GM12878 (cell line): Measurements from ENCODE around the gene RRP1B. TPM values are rescaled to one million over a fixed set of nuclear protein-coding genes. Genes with fewer than 3 reads are reported as not detected.

Experiments used
- BACH1 ChIP-seq: fragments of 450-650 bp; IDR thresholded peaks from 2 replicates; pipeline ENCODE4 v1.6.1; 2017; ENCODE audit warnings: mild to moderate bottlenecking, borderline replicate concordance
- CREM ChIP-seq: IDR thresholded peaks from 2 replicates; pipeline ENCODE4 v1.6.1; 2014; ENCODE audit warnings: antibody characterized with exemption, low read depth
- CUX1 ChIP-seq: IDR thresholded peaks from 2 replicates; pipeline ENCODE4 v1.6.1; 2012; ENCODE audit warnings: improper control_type of control experiment, low read depth, low read length; ENCODE audit not compliant: insufficient replicate concordance
- E2F8 ChIP-seq: fragments of 450-650 bp; IDR thresholded peaks from 2 replicates; pipeline ENCODE4 v1.6.1; 2018; ENCODE audit warnings: mild to moderate bottlenecking, low read depth, moderate library complexity; ENCODE audit not compliant: partially characterized antibody
- ELK1 ChIP-seq: IDR thresholded peaks from 2 replicates; pipeline ENCODE4 v1.6.1; 2012; ENCODE audit warnings: low read depth, low read length, improper control_type of control experiment
- FOS ChIP-seq: IDR thresholded peaks from 3 replicates; pipeline ENCODE4 v1.6.1; 2011; ENCODE audit warnings: borderline replicate concordance; ENCODE audit not compliant: insufficient read length; ENCODE audit errors: extremely low read depth
- GATAD2B ChIP-seq: fragments of 450-650 bp; conservative IDR thresholded peaks from 2 replicates; pipeline ENCODE4 v1.6.1; 2017; ENCODE audit warnings: low read depth, mild to moderate bottlenecking, moderate library complexity
- HCFC1 ChIP-seq: fragments of 150-350 bp; IDR thresholded peaks from 2 replicates; pipeline ENCODE4 v1.6.1; 2014; ENCODE audit warnings: low read length
- IRF5 ChIP-seq: fragments of 450-650 bp; IDR thresholded peaks from 2 replicates; pipeline ENCODE4 v1.6.1; 2017; ENCODE audit warnings: borderline replicate concordance
- NR2C2 ChIP-seq: IDR thresholded peaks from 2 replicates; pipeline ENCODE4 v1.6.1; 2011; ENCODE audit warnings: borderline replicate concordance, low read depth; ENCODE audit not compliant: control insufficient read depth, insufficient read length
- RCOR1 ChIP-seq: conservative IDR thresholded peaks from 2 replicates; pipeline ENCODE4 v1.6.1; 2012; ENCODE audit warnings: low read depth, low read length, improper control_type of control experiment
- SMAD5 ChIP-seq: IDR thresholded peaks from 2 replicates; pipeline ENCODE4 v1.6.1; 2016; ENCODE audit warnings: antibody characterized with exemption, low read depth
- TBL1XR1 ChIP-seq: IDR thresholded peaks from 2 replicates; pipeline ENCODE4 v1.6.1; 2012; ENCODE audit warnings: low read depth, low read length, improper control_type of control experiment
- USF2 ChIP-seq: IDR thresholded peaks from 2 replicates; pipeline ENCODE4 v1.6.1; 2011; ENCODE audit warnings: low read depth, low read length, improper control_type of control experiment, borderline replicate concordance
- WRNIP1 ChIP-seq: IDR thresholded peaks from 2 replicates; pipeline ENCODE4 v1.6.1; 2011; ENCODE audit warnings: low read depth, low read length, improper control_type of control experiment, borderline replicate concordance
- ZNF274 ChIP-seq: IDR thresholded peaks from one replicate; pipeline ENCODE4 v1.8.0; 2011; ENCODE audit not compliant: insufficient read length, insufficient read depth
- polyA plus RNA-seq, 11 experiments: library from polyadenylated mRNA; depleted of rRNA in 4 of 11; unstranded in 6 of 11; stranded (reverse) in 5 of 11; fragments of >200 nt; fragmentation: Nextera tagmentation in 4 of 11; fragmentation: Illumina TruSeq in 1 of 11; extraction: Ambion mirVana in 4 of 11; extraction: Trizol in 1 of 11; gene quantifications; 1 replicate in 1 of 11; 2 replicates in 10 of 11; pipeline versions ENCODE4 v1.2.1 to v1.2.3, GENCODE V29; 2011 to 2016; ENCODE audit warnings: inconsistent platforms in 2 of 11, missing spikeins in 2 of 11, low read depth in 1 of 11
- total RNA-seq, 4 experiments: library from RNA; depleted of rRNA in 3 of 4; stranded (reverse); fragments of >200 nt in 3 of 4; fragmentation: Illumina TruSeq in 1 of 4; extraction: Trizol in 1 of 4; gene quantifications; 2 replicates each; pipeline versions ENCODE4 v1.2.1 to v1.2.3, GENCODE V29; 2013 to 2021

Gene RRP1B
- total and polyA plus RNA-seq, 10 of the 15 experiments (the other 5 are each of a cell fraction or from before 2014, with no cell fraction given) = 8.1 to 57.4 (median 38.1) TPM

GRCh38 chr21:43718872-43719747, 59.8 kb downstream of the RRP1B start, which contains the start of gene PDXK (continued):
- peak; percentile 72 for TF ChIP-seq GATAD2B
- TF ChIP-seq TBL1XR1 = no peak
- TF ChIP-seq ELK1 = 0 out of 2 replicates have a peak, but pooled peaks have one; percentile 7
- 0 out of 2 replicates have a peak, but pooled peaks have one; percentile 10 for TF ChIP-seq BACH1
- TF ChIP-seq NR2C2 = no peak
- no peak for TF ChIP-seq USF2
- TF ChIP-seq E2F8 = no peak
- TF ChIP-seq ZNF274 = no peak
- TF ChIP-seq IRF5 = no peak
- TF ChIP-seq CREM = peak; percentile 24; the same call in 1 of the 2 replicates
- no peak for TF ChIP-seq SMAD5
- no peak for TF ChIP-seq FOS
- TF ChIP-seq CUX1 = no peak
- no peak for TF ChIP-seq HCFC1
- TF ChIP-seq RCOR1 = no peak
- TF ChIP-seq WRNIP1 = no peak
